HepG2 (cell line): Measurements from ENCODE around the gene EEF2. TPM values are rescaled to one million over a fixed set of nuclear protein-coding genes. Genes with fewer than 3 reads are reported as not detected.

Experiments
- BRCA1 ChIP-seq: sonication (generic); formaldehyde crosslinking; IDR thresholded peaks from 2 replicates; pipeline ENCODE4 v1.4.0; 2020; ENCODE audit warnings: missing genetic modification reagents
- BRD4 ChIP-seq: sonication (generic); formaldehyde crosslinking; IDR thresholded peaks from 2 replicates; pipeline ENCODE4 v1.4.0; 2020; ENCODE audit warnings: missing genetic modification reagents
- ERF ChIP-seq: IDR thresholded peaks from 2 replicates; pipeline ENCODE4 v1.6.1; 2018; ENCODE audit warnings: missing biosample characterization, missing genetic modification reagents
- GFI1 ChIP-seq: sonication (generic); formaldehyde crosslinking; IDR thresholded peaks from 2 replicates; pipeline ENCODE4 v1.5.0; 2020; ENCODE audit warnings: missing genetic modification reagents, mild to moderate bottlenecking, borderline replicate concordance
- HHEX ChIP-seq: IDR thresholded peaks from 2 replicates; pipeline ENCODE4 v1.6.1; 2016; ENCODE audit warnings: control low read depth
- HMG20B ChIP-seq: conservative IDR thresholded peaks from 2 replicates; pipeline ENCODE4 v1.6.1; 2016; ENCODE audit warnings: missing genetic modification reagents, missing compliant biosample characterization
- KAT7 ChIP-seq: IDR thresholded peaks from 2 replicates; pipeline ENCODE4 v1.6.1; 2018; ENCODE audit warnings: borderline replicate concordance, missing compliant biosample characterization
- MAF1 ChIP-seq: sonication (generic); formaldehyde crosslinking; IDR thresholded peaks from 2 replicates; pipeline ENCODE4 v1.5.0; 2020; ENCODE audit warnings: missing genetic modification reagents, borderline replicate concordance
- MED13 ChIP-seq: sonication (generic); formaldehyde crosslinking; IDR thresholded peaks from 2 replicates; pipeline ENCODE4 v1.5.0; 2020; ENCODE audit warnings: missing genetic modification reagents
- NFE2 ChIP-seq: sonication (generic); formaldehyde crosslinking; IDR thresholded peaks from 2 replicates; pipeline ENCODE4 v1.4.0; 2020; ENCODE audit warnings: missing genetic modification reagents
- NR3C1 ChIP-seq: sonication (generic); formaldehyde crosslinking; IDR thresholded peaks from 2 replicates; pipeline ENCODE4 v1.4.0; 2020; ENCODE audit warnings: missing genetic modification reagents
- RAD51 ChIP-seq: fragments of 450-650 bp; IDR thresholded peaks from 2 replicates; pipeline ENCODE4 v1.6.1; 2016; ENCODE audit warnings: borderline replicate concordance
- TRIM24 ChIP-seq: sonication (generic); formaldehyde crosslinking; IDR thresholded peaks from 2 replicates; pipeline ENCODE4 v1.8.0; 2022; ENCODE audit warnings: mild to moderate bottlenecking, missing genetic modification reagents
- ZNF24 ChIP-seq: fragments of 450-650 bp; IDR thresholded peaks from 2 replicates; pipeline ENCODE4 v1.6.1; 2017; ENCODE audit warnings: antibody characterized with exemption, mild to moderate bottlenecking
- ZNF776 ChIP-seq: sonication (generic); formaldehyde crosslinking; IDR thresholded peaks from 2 replicates; pipeline ENCODE4 v1.4.0; 2020; ENCODE audit warnings: mild to moderate bottlenecking, missing genetic modification reagents
- ZNF816 ChIP-seq: sonication (generic); formaldehyde crosslinking; IDR thresholded peaks from 2 replicates; pipeline ENCODE4 v1.8.0; 2022; ENCODE audit warnings: missing genetic modification reagents, mild to moderate bottlenecking, borderline replicate concordance
- ZSCAN30 ChIP-seq: sonication (generic); formaldehyde crosslinking; IDR thresholded peaks from 2 replicates; pipeline ENCODE4 v1.5.0; 2020; ENCODE audit warnings: mild to moderate bottlenecking, missing genetic modification reagents
- polyA plus RNA-seq, 8 experiments: library from polyadenylated mRNA; depleted of rRNA in 3 of 8; stranded (reverse) in 7 of 8; unstranded in 1 of 8; fragments of >200 nt; fragmentation: Illumina TruSeq in 4 of 8; extraction: Trizol in 4 of 8; gene quantifications; 2 replicates each; pipeline versions ENCODE4 v1.2.1 to v1.2.3, GENCODE V29; 2011 to 2016; ENCODE audit warnings: low read depth in 4 of 8, missing spikeins in 1 of 8, mixed read lengths in 1 of 8; ENCODE audit not compliant: insufficient read depth in 1 of 8
- total RNA-seq, 5 experiments: library from RNA; depleted of rRNA; stranded (reverse); fragments of >200 nt; fragmentation: Illumina TruSeq; extraction: Trizol; gene quantifications; 2 replicates each; pipeline ENCODE4 v1.2.3, GENCODE V29; 2016; ENCODE audit warnings: low read depth in 1 of 5
- TF ChIP-seq, protein P1 (sequence below): sonication (generic); formaldehyde crosslinking; IDR thresholded peaks from 2 replicates; pipeline ENCODE4 v1.5.0; 2020; ENCODE audit warnings: mild to moderate bottlenecking, missing genetic modification reagents, borderline replicate concordance
- TF ChIP-seq, protein P2 (sequence below): sonication (generic); formaldehyde crosslinking; IDR thresholded peaks from 2 replicates; pipeline ENCODE4 v1.5.0; 2020; ENCODE audit warnings: missing genetic modification reagents
- TF ChIP-seq, protein P3 (sequence below): sonication (generic); formaldehyde crosslinking; IDR thresholded peaks from 2 replicates; pipeline ENCODE4 v1.9.0; 2021; ENCODE audit warnings: missing genetic modification reagents, borderline replicate concordance

EEF2 gene
- total and polyA plus RNA-seq, 2 of the 13 experiments (the other 11 are each of a cell fraction or from before 2014, with no cell fraction given) = 1,441 to 1,777 TPM

DNA sequence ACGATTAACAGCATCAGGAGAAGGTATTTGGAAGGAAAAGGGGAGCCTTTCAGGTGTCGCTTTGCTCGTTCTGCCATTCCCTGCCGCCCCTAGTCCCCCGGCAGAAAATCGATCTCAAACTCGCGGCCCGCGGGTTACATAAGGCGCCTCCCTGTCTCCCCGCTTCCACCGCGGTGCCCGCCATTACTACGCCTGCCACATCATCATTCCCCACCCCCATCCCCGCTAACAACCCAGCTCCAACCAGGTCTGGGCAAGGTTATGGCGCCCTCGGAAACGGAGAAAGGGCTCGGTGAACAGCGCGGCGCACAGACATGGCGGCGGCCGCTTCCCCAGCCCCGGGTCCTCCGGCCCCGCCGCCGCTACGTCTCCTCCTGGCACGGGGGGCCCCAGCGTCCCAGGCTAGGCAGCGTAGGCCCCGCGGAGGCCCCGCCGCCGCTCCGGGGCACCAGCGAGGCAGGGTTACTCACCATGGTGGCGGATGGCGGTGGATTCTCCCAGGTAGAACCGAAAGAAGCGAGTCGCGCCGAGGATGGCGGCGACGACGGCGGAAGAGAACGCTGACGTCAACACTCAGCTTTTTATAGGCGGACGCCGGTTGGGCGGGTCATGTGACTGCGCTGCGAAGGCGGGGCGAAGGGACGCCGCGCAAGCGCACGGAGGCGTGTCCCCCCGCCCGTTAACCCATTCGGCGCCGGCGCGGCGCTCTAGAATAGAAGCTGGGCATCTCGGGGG is at the start of gene EEF2 (continued):
- no peak for TF ChIP-seq HHEX
- 0 out of 2 replicates have a peak, but pooled peaks have one; percentile 29 for TF ChIP-seq ZNF24
- TF ChIP-seq MED13 (CRISPR knock-in tag) = peak; percentile 74
- TF ChIP-seq, protein P1, sequence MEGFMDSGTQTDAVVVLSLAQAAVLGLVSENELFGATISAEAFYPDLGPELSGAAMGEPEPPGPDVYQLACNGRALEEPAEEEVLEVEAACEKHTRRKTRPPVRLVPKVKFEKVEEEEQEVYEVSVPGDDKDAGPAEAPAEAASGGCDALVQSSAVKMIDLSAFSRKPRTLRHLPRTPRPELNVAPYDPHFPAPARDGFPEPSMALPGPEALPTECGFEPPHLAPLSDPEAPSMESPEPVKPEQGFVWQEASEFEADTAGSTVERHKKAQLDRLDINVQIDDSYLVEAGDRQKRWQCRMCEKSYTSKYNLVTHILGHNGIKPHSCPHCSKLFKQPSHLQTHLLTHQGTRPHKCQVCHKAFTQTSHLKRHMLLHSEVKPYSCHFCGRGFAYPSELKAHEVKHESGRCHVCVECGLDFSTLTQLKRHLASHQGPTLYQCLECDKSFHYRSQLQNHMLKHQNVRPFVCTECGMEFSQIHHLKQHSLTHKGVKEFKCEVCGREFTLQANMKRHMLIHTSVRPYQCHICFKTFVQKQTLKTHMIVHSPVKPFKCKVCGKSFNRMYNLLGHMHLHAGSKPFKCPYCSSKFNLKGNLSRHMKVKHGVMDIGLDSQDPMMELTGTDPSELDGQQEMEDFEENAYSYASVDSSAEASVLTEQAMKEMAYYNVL (CRISPR knock-in tag) = peak; percentile 75; the same call in 1 of the 2 replicates
- peak; percentile 59; the same call in 1 of the 2 replicates for TF ChIP-seq GFI1 (CRISPR knock-in tag)
- no peak for TF ChIP-seq NFE2
- no peak for TF ChIP-seq NR3C1 (CRISPR knock-in tag)
- peak; percentile 81; the same call in 1 of the 2 replicates for TF ChIP-seq ZNF816 (CRISPR knock-in tag)
- peak; percentile 91; the same call in 1 of the 2 replicates for TF ChIP-seq KAT7
- peak; percentile 94 for TF ChIP-seq ERF (CRISPR knock-in tag)
- TF ChIP-seq BRCA1 (CRISPR knock-in tag) = peak; percentile 62; the same call in 1 of the 2 replicates
- TF ChIP-seq, protein P2, sequence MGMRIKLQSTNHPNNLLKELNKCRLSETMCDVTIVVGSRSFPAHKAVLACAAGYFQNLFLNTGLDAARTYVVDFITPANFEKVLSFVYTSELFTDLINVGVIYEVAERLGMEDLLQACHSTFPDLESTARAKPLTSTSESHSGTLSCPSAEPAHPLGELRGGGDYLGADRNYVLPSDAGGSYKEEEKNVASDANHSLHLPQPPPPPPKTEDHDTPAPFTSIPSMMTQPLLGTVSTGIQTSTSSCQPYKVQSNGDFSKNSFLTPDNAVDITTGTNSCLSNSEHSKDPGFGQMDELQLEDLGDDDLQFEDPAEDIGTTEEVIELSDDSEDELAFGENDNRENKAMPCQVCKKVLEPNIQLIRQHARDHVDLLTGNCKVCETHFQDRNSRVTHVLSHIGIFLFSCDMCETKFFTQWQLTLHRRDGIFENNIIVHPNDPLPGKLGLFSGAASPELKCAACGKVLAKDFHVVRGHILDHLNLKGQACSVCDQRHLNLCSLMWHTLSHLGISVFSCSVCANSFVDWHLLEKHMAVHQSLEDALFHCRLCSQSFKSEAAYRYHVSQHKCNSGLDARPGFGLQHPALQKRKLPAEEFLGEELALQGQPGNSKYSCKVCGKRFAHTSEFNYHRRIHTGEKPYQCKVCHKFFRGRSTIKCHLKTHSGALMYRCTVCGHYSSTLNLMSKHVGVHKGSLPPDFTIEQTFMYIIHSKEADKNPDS (CRISPR knock-in tag) = peak; percentile 62; the same call in 1 of the 2 replicates
- TF ChIP-seq RAD51 = peak; percentile 84; the same call in 1 of the 2 replicates
- peak; percentile 89 for TF ChIP-seq BRD4
- TF ChIP-seq ZSCAN30 (CRISPR knock-in tag) = 0 out of 2 replicates have a peak, but pooled peaks have one; percentile 29
- no peak for TF ChIP-seq TRIM24 (CRISPR knock-in tag)
- TF ChIP-seq MAF1 (CRISPR knock-in tag) = 0 out of 2 replicates have a peak, but pooled peaks have one; percentile 79
- TF ChIP-seq, protein P3, sequence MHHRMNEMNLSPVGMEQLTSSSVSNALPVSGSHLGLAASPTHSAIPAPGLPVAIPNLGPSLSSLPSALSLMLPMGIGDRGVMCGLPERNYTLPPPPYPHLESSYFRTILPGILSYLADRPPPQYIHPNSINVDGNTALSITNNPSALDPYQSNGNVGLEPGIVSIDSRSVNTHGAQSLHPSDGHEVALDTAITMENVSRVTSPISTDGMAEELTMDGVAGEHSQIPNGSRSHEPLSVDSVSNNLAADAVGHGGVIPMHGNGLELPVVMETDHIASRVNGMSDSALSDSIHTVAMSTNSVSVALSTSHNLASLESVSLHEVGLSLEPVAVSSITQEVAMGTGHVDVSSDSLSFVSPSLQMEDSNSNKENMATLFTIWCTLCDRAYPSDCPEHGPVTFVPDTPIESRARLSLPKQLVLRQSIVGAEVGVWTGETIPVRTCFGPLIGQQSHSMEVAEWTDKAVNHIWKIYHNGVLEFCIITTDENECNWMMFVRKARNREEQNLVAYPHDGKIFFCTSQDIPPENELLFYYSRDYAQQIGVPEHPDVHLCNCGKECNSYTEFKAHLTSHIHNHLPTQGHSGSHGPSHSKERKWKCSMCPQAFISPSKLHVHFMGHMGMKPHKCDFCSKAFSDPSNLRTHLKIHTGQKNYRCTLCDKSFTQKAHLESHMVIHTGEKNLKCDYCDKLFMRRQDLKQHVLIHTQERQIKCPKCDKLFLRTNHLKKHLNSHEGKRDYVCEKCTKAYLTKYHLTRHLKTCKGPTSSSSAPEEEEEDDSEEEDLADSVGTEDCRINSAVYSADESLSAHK = no peak
- peak; percentile 83; the same call in 1 of the 2 replicates for TF ChIP-seq ZNF776
- TF ChIP-seq HMG20B = no peak
